G401 (cell line): ENCODE data around the gene SPAST. TPM values are rescaled to one million over a fixed set of nuclear protein-coding genes. Genes with fewer than 3 reads are reported as not detected.
"Not testable (repeated sequence)": the region's sequence is repeated elsewhere in the genome, so short reads cannot be mapped to it uniquely, and the experiment has no call there.

Source experiments
- DNase-seq: peaks from one replicate; pipeline ENCODE4 v3.0.0-alpha.2; 2015; ENCODE audit warnings: low spot score
- in situ Hi-C: cut with HindIII; loops from 2 replicates; pipeline ENCODE4 v1.10.0; 2016; ENCODE audit warnings: low sequenced_read_pairs, mixed read lengths
- total RNA-seq: library from RNA; depleted of rRNA; stranded (reverse); fragments of >200 nt; shearing (Covaris generic); gene quantifications from 2 replicates; pipeline ENCODE4 v1.2.3, GENCODE V29; 2014; rRNA removed

The SPAST gene
- 21.5 and 52.9 TPM in 2 replicates for total RNA-seq

DNA sequence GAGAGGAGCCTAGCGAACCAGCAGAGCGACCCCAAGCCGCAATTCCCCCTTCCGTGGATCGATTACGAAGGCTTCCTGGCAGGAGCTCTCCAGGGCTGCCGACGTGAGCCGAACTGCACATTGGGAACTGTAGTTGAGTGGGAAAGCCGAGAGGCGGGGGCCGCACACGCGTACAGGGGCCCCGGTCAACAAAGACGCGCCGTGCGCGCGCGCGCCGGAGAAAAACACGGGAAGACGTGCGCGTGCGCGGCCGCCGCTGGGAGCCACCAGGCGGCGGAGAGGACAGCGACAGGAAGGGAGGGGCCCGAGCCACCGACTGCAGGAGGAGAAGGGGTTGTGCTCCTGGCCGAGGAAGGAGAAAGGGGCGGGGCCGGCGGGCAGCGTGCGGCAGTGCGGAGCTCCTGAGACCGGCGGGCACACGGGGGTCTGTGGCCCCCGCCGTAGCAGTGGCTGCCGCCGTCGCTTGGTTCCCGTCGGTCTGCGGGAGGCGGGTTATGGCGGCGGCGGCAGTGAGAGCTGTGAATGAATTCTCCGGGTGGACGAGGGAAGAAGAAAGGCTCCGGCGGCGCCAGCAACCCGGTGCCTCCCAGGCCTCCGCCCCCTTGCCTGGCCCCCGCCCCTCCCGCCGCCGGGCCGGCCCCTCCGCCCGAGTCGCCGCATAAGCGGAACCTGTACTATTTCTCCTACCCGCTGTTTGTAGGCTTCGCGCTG lies at the start of gene SPAST:
Gene SPAST (plus strand): TSS at position 247 of the 711 bp plus-strand sequence. CDS start 276 bp downstream, at position 523.
- peak; percentile 98 for DNase-seq
- in situ Hi-C loops, result no loop called here

- in situ Hi-C loops, DNase-seq: not testable (repeated sequence)
Measured at GRCh38 chr2:32018789-32019482, 44.4 kb upstream of the SPAST start.

- DNase-seq, in situ Hi-C loops: not testable (repeated sequence)
Measured at GRCh38 chr2:32034198-32034887, 29.0 kb upstream of the SPAST start.

- DNase-seq, result peak; percentile 94
- in situ Hi-C loops, result no loop called here
Measured at GRCh38 chr2:32039447-32040219, 23.7 kb upstream of the SPAST start, which contains the start of gene DPY30. Gene DPY30, minus strand, starts transcription at chr2:32039805. Its CDS starts 349 bp downstream, at chr2:32039456.

- in situ Hi-C loops, result no loop called here
- no peak for DNase-seq
Measured at GRCh38 chr2:32043561-32043960, 19.8 kb upstream of the SPAST start.

GRCh38 chr2:32051836-32052439 lies 11.4 kb upstream of the SPAST start:
- no peak for DNase-seq
- in situ Hi-C loops, result no loop called here

GRCh38 chr2:32054583-32054982 lies 8.8 kb upstream of the SPAST start:
- DNase-seq, in situ Hi-C loops: not testable (repeated sequence)

- no peak for DNase-seq
- in situ Hi-C loops, result no loop called here
Measured at GRCh38 chr2:32058130-32058529, 5.2 kb upstream of the SPAST start.

GRCh38 chr2:32060266-32060665 lies 3.1 kb upstream of the SPAST start:
- DNase-seq, result no peak
- in situ Hi-C loops, result no loop called here

DNA sequence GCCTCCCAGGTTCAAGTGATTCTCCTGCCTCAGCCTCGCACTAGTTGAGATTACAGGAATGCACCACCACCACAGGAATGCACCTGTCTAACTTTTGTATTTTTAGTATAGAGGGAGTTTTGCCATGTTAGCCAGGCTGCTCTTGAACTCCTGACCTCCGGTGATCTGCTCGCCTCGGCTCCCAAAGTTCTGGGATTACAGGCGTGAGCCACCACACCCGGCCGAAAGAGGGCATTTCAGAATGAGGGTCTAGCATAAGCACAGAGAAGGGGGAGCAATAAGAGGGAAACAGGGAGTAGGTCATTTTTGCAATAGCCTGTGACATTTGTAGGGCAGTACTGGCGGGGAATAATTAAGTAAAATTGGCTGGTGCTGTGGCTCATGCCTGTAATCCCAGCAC lies 1.9 kb upstream of the SPAST start:
- in situ Hi-C loops, result no loop called here

GRCh38 chr2:32061973-32062861 lies 1.1 kb upstream of the SPAST start:
- in situ Hi-C loops, result no loop called here
- peak; percentile 63 for DNase-seq

More for the DNA sequence above, 1.9 kb upstream of the SPAST start:
- DNase-seq, result no peak

- DNase-seq, result peak; percentile 49
- in situ Hi-C loops, result no loop called here
Measured at GRCh38 chr2:32064021-32064601, 755 bp downstream of the SPAST start.

DNA sequence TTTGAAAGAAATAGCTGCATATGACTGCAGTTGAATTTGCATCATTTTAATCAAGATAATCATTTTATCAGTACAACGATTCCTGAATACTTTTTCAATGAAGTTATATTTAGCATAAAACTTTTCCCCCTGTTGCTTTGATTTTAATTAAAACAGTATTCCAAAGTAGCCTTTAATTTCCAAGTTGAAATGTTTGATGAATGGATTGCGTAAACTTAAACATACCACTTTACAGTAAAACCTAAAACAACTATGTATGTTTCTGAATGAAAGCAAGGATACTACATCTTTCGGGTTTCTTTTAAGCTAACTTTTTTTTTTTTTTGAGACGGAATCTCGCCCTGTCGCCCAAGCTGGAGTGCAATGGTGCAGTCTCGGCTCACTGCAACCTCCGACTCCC lies 1.4 kb downstream of the SPAST start:
- in situ Hi-C loops, result no loop called here
- DNase-seq, result no peak

DNA sequence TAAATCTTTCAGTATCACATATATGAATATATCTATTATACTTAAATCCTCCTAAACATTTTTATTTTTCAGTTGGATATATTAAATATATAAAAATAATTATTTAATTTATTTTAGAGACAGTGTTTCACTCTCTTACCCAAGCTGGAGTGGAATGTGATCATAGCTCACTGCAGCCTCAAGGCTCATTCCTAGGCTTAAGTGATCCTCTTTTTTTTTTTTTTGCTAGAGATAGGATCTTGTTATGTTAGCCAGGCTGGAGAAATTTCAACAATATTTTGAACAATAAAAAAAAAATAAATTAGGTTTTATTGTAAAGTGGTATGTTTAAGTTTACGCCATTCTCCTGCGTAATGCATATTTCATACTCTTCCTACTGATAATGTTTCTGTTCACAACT lies 4.2 kb downstream of the SPAST start:
- no peak for DNase-seq
- in situ Hi-C loops, result no loop called here

GRCh38 chr2:32074134-32074506 lies 10.8 kb downstream of the SPAST start:
- in situ Hi-C loops, result no loop called here
- DNase-seq, result no peak

GRCh38 chr2:32095671-32096070 lies 32.3 kb downstream of the SPAST start:
- DNase-seq, result no peak
- in situ Hi-C loops, result no loop called here

GRCh38 chr2:32108111-32108510 lies 44.8 kb downstream of the SPAST start:
- DNase-seq, result no peak
- in situ Hi-C loops, result no loop called here

DNA sequence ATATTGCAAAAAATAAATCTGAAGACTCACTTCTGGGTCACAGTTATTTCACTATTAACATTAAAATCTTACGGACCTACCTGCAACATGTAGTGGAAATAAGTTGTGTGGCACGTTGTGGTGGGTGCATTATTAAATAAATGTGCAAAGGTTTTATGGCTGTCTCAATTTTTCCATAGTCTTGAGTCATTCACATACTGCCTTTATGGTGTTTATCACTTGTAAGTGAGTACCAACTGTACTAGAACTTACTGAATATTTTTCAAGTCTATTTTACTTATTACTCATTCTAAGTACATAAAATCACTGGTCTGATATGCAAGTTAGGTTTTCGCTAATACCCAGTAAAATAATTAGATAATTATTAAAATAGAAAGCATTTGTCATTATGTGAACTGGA lies 54.7 kb downstream of the SPAST start:
- in situ Hi-C loops, result no loop called here
- no peak for DNase-seq
